Neural cell (in vitro differentiated cells): ENCODE measurements around the gene LUC7L2. TPM values are rescaled to one million over a fixed set of nuclear protein-coding genes. Genes with fewer than 3 reads are reported as not detected.

Experiments used
- H2AFZ ChIP-seq: fragments of 200-600, 300-800 bp; sonication (generic), shearing (Covaris generic); 2 replicates; pipeline ENCODE4 v1.6.0; 2014; ENCODE audit warnings: low read depth, mild to moderate bottlenecking, antibody characterized with exemption, low read length, moderate library complexity
- H3F3A ChIP-seq: fragments of 200-600 bp; shearing (Covaris generic); 2 replicates; pipeline ENCODE4 v1.6.1; 2016; ENCODE audit warnings: mild to moderate bottlenecking, moderate library complexity, mixed read lengths, antibody characterized with exemption, low read length; ENCODE audit not compliant: insufficient read depth, poor library complexity, severe bottlenecking
- H3K27ac ChIP-seq: fragments of 200-600, 300-800 bp; sonication (generic), shearing (Covaris generic); 2 replicates; pipeline ENCODE4 v1.5.1; 2014; ENCODE audit warnings: mild to moderate bottlenecking, low read length, moderate library complexity
- H3K27me3 ChIP-seq: fragments of 300-800, 200-600 bp; sonication (generic), shearing (Covaris generic); 2 replicates; pipeline ENCODE4 v1.6.0; 2014; ENCODE audit warnings: mild to moderate bottlenecking, low read depth, low read length, moderate library complexity; ENCODE audit not compliant: insufficient read depth
- H3K36me3 ChIP-seq: fragments of 300-800, 200-600 bp; sonication (generic), shearing (Covaris generic); 2 replicates; pipeline ENCODE4 v1.5.1; 2014; ENCODE audit warnings: mild to moderate bottlenecking, antibody characterized with exemption, low read length, moderate library complexity; ENCODE audit not compliant: insufficient read depth
- H3K4me2 ChIP-seq: fragments of 300-800, 200-600 bp; sonication (generic), shearing (Covaris generic); 2 replicates; pipeline ENCODE4 v1.6.0; 2014; ENCODE audit warnings: mild to moderate bottlenecking, low read length
- H3K4me3 ChIP-seq: fragments of 300-800, 200-600 bp; sonication (generic), shearing (Covaris generic); 2 replicates; pipeline ENCODE4 v1.5.1; 2014; ENCODE audit warnings: mild to moderate bottlenecking, low read length, moderate library complexity
- H3K79me2 ChIP-seq: fragments of 200-600 bp; shearing (Covaris generic); replicated peaks from 2 replicates; pipeline ENCODE4 v1.6.0; 2014; ENCODE audit warnings: mild to moderate bottlenecking, low read length, moderate library complexity; ENCODE audit not compliant: insufficient read depth
- H3K9ac ChIP-seq: fragments of 300-800, 200-600 bp; sonication (generic), shearing (Covaris generic); 2 replicates; pipeline ENCODE4 v1.6.1; 2016; ENCODE audit warnings: mild to moderate bottlenecking, low read length, mixed read lengths
- H3K9me2 ChIP-seq: fragments of 200-600 bp; shearing (Covaris generic); 2 replicates; pipeline ENCODE4 v1.6.1; 2016; ENCODE audit warnings: mild to moderate bottlenecking, low read length, mixed read lengths; ENCODE audit not compliant: insufficient read depth
- H3K9me3 ChIP-seq: fragments of 200-600, 300-800 bp; sonication (generic), shearing (Covaris generic); 2 replicates; pipeline ENCODE4 v1.6.1; 2016; ENCODE audit warnings: mild to moderate bottlenecking, mixed run types, low read length, moderate library complexity, mixed read lengths
- H4K20me1 ChIP-seq: fragments of 200-600 bp; shearing (Covaris generic); 2 replicates; pipeline ENCODE4 v1.6.1; 2016; ENCODE audit warnings: mild to moderate bottlenecking, mixed run types; ENCODE audit not compliant: insufficient read depth
- CTCF ChIP-seq: fragments of 450-650 bp; IDR thresholded peaks from 2 replicates; pipeline ENCODE4 v1.5.1; 2014; ENCODE audit warnings: antibody characterized with exemption, mild to moderate bottlenecking, moderate library complexity; ENCODE audit not compliant: poor library complexity, severe bottlenecking
- EP300 ChIP-seq: fragments of 450-650 bp; conservative IDR thresholded peaks from 2 replicates; pipeline ENCODE4 v1.6.1; 2014; ENCODE audit warnings: antibody characterized with exemption, mild to moderate bottlenecking, moderate library complexity; ENCODE audit not compliant: poor library complexity, severe bottlenecking
- EZH2 ChIP-seq: fragments of 200-600, 300-800 bp; shearing (Covaris generic), sonication (generic); IDR thresholded peaks from 2 replicates; pipeline ENCODE4 v1.6.1; 2014; ENCODE audit warnings: antibody characterized with exemption, low read length, borderline replicate concordance, mild to moderate bottlenecking; ENCODE audit not compliant: insufficient read depth, poor library complexity, severe bottlenecking
- MXI1 ChIP-seq: fragments of 450-650 bp; conservative IDR thresholded peaks from 2 replicates; pipeline ENCODE4 v1.6.1; 2014; ENCODE audit warnings: antibody characterized with exemption, mild to moderate bottlenecking; ENCODE audit not compliant: poor library complexity, severe bottlenecking
- POLR2AphosphoS5 ChIP-seq: IDR thresholded peaks from 2 replicates; pipeline ENCODE4 v1.6.1; 2012
- RAD21 ChIP-seq: fragments of 450-650 bp; conservative IDR thresholded peaks from 2 replicates; pipeline ENCODE4 v1.6.1; 2014; ENCODE audit warnings: antibody characterized with exemption, mild to moderate bottlenecking, moderate library complexity
- REST ChIP-seq: IDR thresholded peaks from 2 replicates; pipeline ENCODE4 v1.6.1; 2012; ENCODE audit warnings: borderline replicate concordance
- SMC3 ChIP-seq: fragments of 450-650 bp; conservative IDR thresholded peaks from 2 replicates; pipeline ENCODE4 v1.6.1; 2014; ENCODE audit warnings: antibody characterized with exemption, mild to moderate bottlenecking, moderate library complexity; ENCODE audit not compliant: poor library complexity
- TAF1 ChIP-seq: IDR thresholded peaks from 2 replicates; pipeline ENCODE4 v1.6.1; 2012; ENCODE audit warnings: low read depth
- polyA plus RNA-seq: library from polyadenylated mRNA; depleted of rRNA; stranded (reverse); fragments of >200 nt; gene quantifications from 2 replicates; pipeline ENCODE4 v1.2.3, GENCODE V29; 2014

LUC7L2 gene
- polyA plus RNA-seq, 1 donor from 2014 or later, result 153 TPM

- Histone ChIP-seq H3K36me3 (no peaks in the 10 kb centered on the region), H3K9me2 (no peaks in the 10 kb centered on the region), H3K9me3 (no peaks in the 10 kb centered on the region), H3K9ac (no peak overlapping the region), H3K4me2 (no peak overlapping the region), H3F3A (no peaks in the 10 kb centered on the region), H4K20me1 (no peaks in the 10 kb centered on the region), H3K4me3 (no peak overlapping the region), H3K27ac (no peak overlapping the region), H3K27me3 (no peaks in the 10 kb centered on the region), H2AFZ (no peak overlapping the region), H3K79me2 (peaks cover 99% of the 10 kb centered on the region)
- TF ChIP-seq REST, result no peak
- no peak for TF ChIP-seq EP300
- no peak for TF ChIP-seq CTCF
- no peak for TF ChIP-seq RAD21
- TF ChIP-seq TAF1, result no peak
- no peak for TF ChIP-seq MXI1
- no peak for TF ChIP-seq POLR2AphosphoS5
- TF ChIP-seq SMC3, result no peak
- TF ChIP-seq EZH2, result no peak
These were observed 6.7 kb downstream of the LUC7L2 start for GRCh38 chr7:139366400-139366799.

- TF ChIP-seq MXI1 (no peak), REST (no peak), SMC3 (no peak), CTCF (no peak)
- Histone ChIP-seq H4K20me1 (no peaks in the 10 kb centered on the region), H2AFZ (no peak overlapping the region), H3K9me3 (no peaks in the 10 kb centered on the region), H3K36me3 (no peaks in the 10 kb centered on the region), H3F3A (no peaks in the 10 kb centered on the region), H3K4me2 (no peak overlapping the region), H3K9ac (no peak overlapping the region), H3K79me2 (peaks cover 97% of the 10 kb centered on the region), H3K27ac (no peak overlapping the region), H3K27me3 (no peaks in the 10 kb centered on the region), H3K4me3 (no peak overlapping the region), H3K9me2 (no peaks in the 10 kb centered on the region)
These were observed 7.9 kb downstream of the LUC7L2 start for GRCh38 chr7:139367438-139368155.
